Measurements from ENCODE around the gene BEAN1.

Gene BEAN1

GRCh38 chr16:66381585-66382170 lies 45.4 kb upstream of the BEAN1 start:
- H3K18ac ChIP-seq (ENCODE audit: low read length), result peak overlapping the region; percentile 4
- H3K56ac ChIP-seq (ENCODE audit: low read length), result no peak overlapping the region
- H3K36me3 ChIP-seq (ENCODE audit: control insufficient read depth, insufficient read depth, low read length), result no peaks in the 10 kb centered on the region
- H3K79me1 ChIP-seq (ENCODE audit: low read length), result no peaks in the 10 kb centered on the region
- H2AK5ac ChIP-seq (ENCODE audit: low read length), result no peak overlapping the region
- H3K27ac ChIP-seq (ENCODE audit: low read depth, low read length), result peak overlapping the region; percentile 10
- H3K27me3 ChIP-seq (ENCODE audit: insufficient read depth, low read length, poor library complexity), result no peaks in the 10 kb centered on the region
- no peaks in the 10 kb centered on the region for H3K79me2 ChIP-seq (ENCODE audit: control insufficient read depth, insufficient read depth, low read length)
- no peak overlapping the region for H3K9ac ChIP-seq (ENCODE audit: low read length)
- no peak overlapping the region for H3K4me3 ChIP-seq (ENCODE audit: low read length)
- H2BK15ac ChIP-seq (replicated peaks; ENCODE audit: low read depth), result no peak overlapping the region
- no peak overlapping the region for H3K23ac ChIP-seq (ENCODE audit: low read length)
- H4K8ac ChIP-seq (ENCODE audit: low read depth, low read length), result no peak overlapping the region
- no peak overlapping the region for H3K4me2 ChIP-seq (ENCODE audit: low read length)
- peak overlapping the region; percentile 75 for H3K4ac ChIP-seq (ENCODE audit: low read depth, low read length)
- no CpG with 5 or more reads among the region's 5 CpGs for whole genome bisulfite sequencing (ENCODE audit: extremely low coverage, insufficient coverage, low lambda C conversion rate)
- peaks cover 4% of the 10 kb centered on the region for H3K4me1 ChIP-seq (ENCODE audit: control insufficient read depth, low read depth, low read length)
- H2BK5ac ChIP-seq (ENCODE audit: low read length), result no peak overlapping the region
- DNase-seq, result no peak
- no peak overlapping the region for H4K5ac ChIP-seq (ENCODE audit: low read length)
- peak overlapping the region; percentile 46 for H2BK120ac ChIP-seq (ENCODE audit: low read depth, low read length)

GRCh38 chr16:66382171-66382965 lies 44.7 kb upstream of the BEAN1 start:
- peak; percentile 96 for DNase-seq
- H4K8ac ChIP-seq (ENCODE audit: low read depth, low read length), result no peak overlapping the region
- H3K56ac ChIP-seq (ENCODE audit: low read length), result no peak overlapping the region
- no peak overlapping the region for H2AK5ac ChIP-seq (ENCODE audit: low read length)
- H2BK120ac ChIP-seq (ENCODE audit: low read depth, low read length), result peak overlapping the region; percentile 46
- no peak overlapping the region for H3K23ac ChIP-seq (ENCODE audit: low read length)
- H3K79me2 ChIP-seq (ENCODE audit: control insufficient read depth, insufficient read depth, low read length), result no peaks in the 10 kb centered on the region
- H3K79me1 ChIP-seq (ENCODE audit: low read length), result no peaks in the 10 kb centered on the region
- peak overlapping the region; percentile 75 for H3K4ac ChIP-seq (ENCODE audit: low read depth, low read length)
- H3K4me3 ChIP-seq (ENCODE audit: low read length), result no peak overlapping the region
- H3K27me3 ChIP-seq (ENCODE audit: insufficient read depth, low read length, poor library complexity), result no peaks in the 10 kb centered on the region
- H3K9ac ChIP-seq (ENCODE audit: low read length), result no peak overlapping the region
- no peak overlapping the region for H4K5ac ChIP-seq (ENCODE audit: low read length)
- H2BK5ac ChIP-seq (ENCODE audit: low read length), result peak overlapping the region; percentile 45
- no peak overlapping the region for H2BK15ac ChIP-seq (replicated peaks; ENCODE audit: low read depth)
- peaks cover 4% of the 10 kb centered on the region for H3K4me1 ChIP-seq (ENCODE audit: control insufficient read depth, low read depth, low read length)
- no CpG with 5 or more reads among the region's 13 CpGs for WGBS (ENCODE audit: extremely low coverage, insufficient coverage, low lambda C conversion rate)
- H3K4me2 ChIP-seq (ENCODE audit: low read length), result no peak overlapping the region
- no peaks in the 10 kb centered on the region for H3K36me3 ChIP-seq (ENCODE audit: control insufficient read depth, insufficient read depth, low read length)
- peak overlapping the region; percentile 51 for H3K27ac ChIP-seq (ENCODE audit: low read depth, low read length)
- peak overlapping the region; percentile 8 for H3K18ac ChIP-seq (ENCODE audit: low read length)

- Histone ChIP-seq H3K23ac (ENCODE audit: low read length) (no peak overlapping the region), H3K79me1 (ENCODE audit: low read length) (no peaks in the 10 kb centered on the region), H3K36me3 (ENCODE audit: control insufficient read depth, insufficient read depth, low read length) (no peaks in the 10 kb centered on the region), H3K4ac (ENCODE audit: low read depth, low read length) (no peak overlapping the region), H3K79me2 (ENCODE audit: control insufficient read depth, insufficient read depth, low read length) (no peaks in the 10 kb centered on the region), H3K4me3 (ENCODE audit: low read length) (no peak overlapping the region), H3K4me2 (ENCODE audit: low read length) (no peak overlapping the region), H2BK5ac (ENCODE audit: low read length) (no peak overlapping the region), H3K9ac (ENCODE audit: low read length) (no peak overlapping the region), H3K56ac (ENCODE audit: low read length) (no peak overlapping the region), H2BK120ac (ENCODE audit: low read depth, low read length) (no peak overlapping the region), H4K5ac (ENCODE audit: low read length) (no peak overlapping the region), H3K4me1 (ENCODE audit: control insufficient read depth, low read depth, low read length) (peaks cover 4% of the 10 kb centered on the region), H4K8ac (ENCODE audit: low read depth, low read length) (no peak overlapping the region), H3K27ac (ENCODE audit: low read depth, low read length) (peak overlapping the region; percentile 51), H3K27me3 (ENCODE audit: insufficient read depth, low read length, poor library complexity) (no peaks in the 10 kb centered on the region), H2BK15ac (replicated peaks; ENCODE audit: low read depth) (no peak overlapping the region), H2AK5ac (ENCODE audit: low read length) (no peak overlapping the region), H3K18ac (ENCODE audit: low read length) (peak overlapping the region; percentile 8)
- DNase-seq, result peak; percentile 96
- WGBS (ENCODE audit: extremely low coverage, insufficient coverage, low lambda C conversion rate), result no CpG with 5 or more reads among the region's 3 CpGs
Measured at GRCh38 chr16:66382966-66383299, 44.2 kb upstream of the BEAN1 start.

- Histone ChIP-seq H3K56ac (ENCODE audit: low read length) (peak overlapping the region; percentile 58), H2AK5ac (ENCODE audit: low read length) (peak overlapping the region; percentile 53), H3K9ac (ENCODE audit: low read length) (no peak overlapping the region), H3K4me3 (ENCODE audit: low read length) (no peak overlapping the region), H4K5ac (ENCODE audit: low read length) (no peak overlapping the region), H3K36me3 (ENCODE audit: control insufficient read depth, insufficient read depth, low read length) (no peaks in the 10 kb centered on the region), H3K27me3 (ENCODE audit: insufficient read depth, low read length, poor library complexity) (no peaks in the 10 kb centered on the region), H3K23ac (ENCODE audit: low read length) (no peak overlapping the region), H3K18ac (ENCODE audit: low read length) (no peak overlapping the region), H3K79me1 (ENCODE audit: low read length) (no peaks in the 10 kb centered on the region), H2BK15ac (replicated peaks; ENCODE audit: low read depth) (no peak overlapping the region), H3K4ac (ENCODE audit: low read depth, low read length) (no peak overlapping the region), H4K8ac (ENCODE audit: low read depth, low read length) (no peak overlapping the region), H3K27ac (ENCODE audit: low read depth, low read length) (no peak overlapping the region), H3K4me2 (ENCODE audit: low read length) (no peak overlapping the region), H2BK5ac (ENCODE audit: low read length) (no peak overlapping the region), H3K4me1 (ENCODE audit: control insufficient read depth, low read depth, low read length) (peaks cover 4% of the 10 kb centered on the region), H3K79me2 (ENCODE audit: control insufficient read depth, insufficient read depth, low read length) (no peaks in the 10 kb centered on the region), H2BK120ac (ENCODE audit: low read depth, low read length) (peak overlapping the region; percentile 4)
- DNase-seq, result no peak
- no CpG with 5 or more reads among the region's 4 CpGs for WGBS (ENCODE audit: extremely low coverage, insufficient coverage, low lambda C conversion rate)
Measured at GRCh38 chr16:66383551-66383950, 43.5 kb upstream of the BEAN1 start.

GRCh38 chr16:66385415-66385814 lies 41.7 kb upstream of the BEAN1 start:
- Histone ChIP-seq H4K8ac (ENCODE audit: low read depth, low read length) (no peak overlapping the region), H2BK120ac (ENCODE audit: low read depth, low read length) (no peak overlapping the region), H3K36me3 (ENCODE audit: control insufficient read depth, insufficient read depth, low read length) (no peaks in the 10 kb centered on the region), H3K56ac (ENCODE audit: low read length) (no peak overlapping the region), H2AK5ac (ENCODE audit: low read length) (no peak overlapping the region), H3K27me3 (ENCODE audit: insufficient read depth, low read length, poor library complexity) (no peaks in the 10 kb centered on the region), H3K79me2 (ENCODE audit: control insufficient read depth, insufficient read depth, low read length) (no peaks in the 10 kb centered on the region), H3K4me1 (ENCODE audit: control insufficient read depth, low read depth, low read length) (peaks cover 4% of the 10 kb centered on the region), H3K23ac (ENCODE audit: low read length) (no peak overlapping the region), H3K18ac (ENCODE audit: low read length) (no peak overlapping the region), H3K27ac (ENCODE audit: low read depth, low read length) (no peak overlapping the region), H2BK5ac (ENCODE audit: low read length) (no peak overlapping the region), H2BK15ac (replicated peaks; ENCODE audit: low read depth) (no peak overlapping the region), H4K5ac (ENCODE audit: low read length) (no peak overlapping the region), H3K4me3 (ENCODE audit: low read length) (no peak overlapping the region), H3K9ac (ENCODE audit: low read length) (no peak overlapping the region), H3K4me2 (ENCODE audit: low read length) (no peak overlapping the region), H3K79me1 (ENCODE audit: low read length) (no peaks in the 10 kb centered on the region), H3K4ac (ENCODE audit: low read depth, low read length) (no peak overlapping the region)
- no peak for DNase-seq
- no CpG with 5 or more reads among the region's 4 CpGs for WGBS (ENCODE audit: extremely low coverage, insufficient coverage, low lambda C conversion rate)

All from mesendoderm (in vitro differentiated cells).